Measurements from ENCODE around the gene FAM110D.

Gene FAM110D

GRCh38 chr1:26158908-26159742, at the start of gene FAM110D:
FAM110D (plus strand) TSS chr1:26159079; CDS start chr1:26161292, 2,213 bp downstream.
- H3F3A ChIP-seq (ENCODE audit: insufficient read depth, low read length) = no peaks in the 10 kb centered on the region
- H3K27ac ChIP-seq (ENCODE audit: low read depth, low read length, poor library complexity, severe bottlenecking) = no peak within 1 kb of the TSS
- peaks cover 6% of the 10 kb centered on the region for H3K4me1 ChIP-seq (ENCODE audit: insufficient read depth, low read length, severe bottlenecking)
- no peaks in the 10 kb centered on the region for H3K36me3 ChIP-seq (ENCODE audit: insufficient read depth, low read length)
- no peaks in the 10 kb centered on the region for H4K20me1 ChIP-seq (ENCODE audit: insufficient read depth, low read length)
- H3K79me2 ChIP-seq (ENCODE audit: insufficient read depth, low read length) = no peaks in the 10 kb centered on the region
- no peaks in the 10 kb centered on the region for H3K9me3 ChIP-seq (ENCODE audit: low read length)
- peaks cover 13% of the 10 kb centered on the region; the same call in 1 of the 2 replicates for H3K27me3 ChIP-seq (ENCODE audit: insufficient read depth, low read length)
- no peaks in the 10 kb centered on the region for H3K9me2 ChIP-seq (ENCODE audit: low read depth, low read length)
- H2AFZ ChIP-seq (ENCODE audit: low read length) = no peak within 1 kb of the TSS
- H3K4me2 ChIP-seq (ENCODE audit: low read length) = no peak within 1 kb of the TSS
- no peak for TF ChIP-seq CTCF (IDR thresholded peaks at IDR 0.05; ENCODE audit: low read length)
- TF ChIP-seq EZH2 (IDR thresholded peaks at IDR 0.05; ENCODE audit: borderline replicate concordance, low read length) = no peak
- no peak within 1 kb of the TSS for H3K4me3 ChIP-seq (ENCODE audit: low read depth, low read length, poor library complexity, severe bottlenecking)
- no peak within 1 kb of the TSS for H3K9ac ChIP-seq (ENCODE audit: low read length)

- no peak overlapping the region for H3K9ac ChIP-seq (ENCODE audit: low read length)
- H3K36me3 ChIP-seq (ENCODE audit: insufficient read depth, low read length) = peaks cover 9% of the 10 kb centered on the region; the same call in 1 of the 2 replicates
- H3K9me2 ChIP-seq (ENCODE audit: low read depth, low read length) = no peaks in the 10 kb centered on the region
- no peak overlapping the region for H3K27ac ChIP-seq (ENCODE audit: low read depth, low read length, poor library complexity, severe bottlenecking)
- no peaks in the 10 kb centered on the region for H3K9me3 ChIP-seq (ENCODE audit: low read length)
- H3F3A ChIP-seq (ENCODE audit: insufficient read depth, low read length) = no peaks in the 10 kb centered on the region
- H2AFZ ChIP-seq (ENCODE audit: low read length) = no peak overlapping the region
- no peak overlapping the region for H3K4me3 ChIP-seq (ENCODE audit: low read depth, low read length, poor library complexity, severe bottlenecking)
- H4K20me1 ChIP-seq (ENCODE audit: insufficient read depth, low read length) = no peaks in the 10 kb centered on the region
- no peak for TF ChIP-seq CTCF (IDR thresholded peaks at IDR 0.05; ENCODE audit: low read length)
- no peak for TF ChIP-seq EZH2 (IDR thresholded peaks at IDR 0.05; ENCODE audit: borderline replicate concordance, low read length)
- H3K4me2 ChIP-seq (ENCODE audit: low read length) = no peak overlapping the region
- H3K27me3 ChIP-seq (ENCODE audit: insufficient read depth, low read length) = peaks cover 3% of the 10 kb centered on the region; the same call in 1 of the 2 replicates
- H3K4me1 ChIP-seq (ENCODE audit: insufficient read depth, low read length, severe bottlenecking) = peaks cover 32% of the 10 kb centered on the region
- H3K79me2 ChIP-seq (ENCODE audit: insufficient read depth, low read length) = no peaks in the 10 kb centered on the region
Measured at GRCh38 chr1:26109229-26110164, 49.4 kb upstream of the FAM110D start.

- no peaks in the 10 kb centered on the region for H3K9me2 ChIP-seq (ENCODE audit: low read depth, low read length)
- no peak overlapping the region for H2AFZ ChIP-seq (ENCODE audit: low read length)
- H3F3A ChIP-seq (ENCODE audit: insufficient read depth, low read length) = no peaks in the 10 kb centered on the region
- peak overlapping the region; percentile 83 for H3K4me2 ChIP-seq (ENCODE audit: low read length)
- peaks cover 20% of the 10 kb centered on the region; the same call in 1 of the 2 replicates for H3K36me3 ChIP-seq (ENCODE audit: insufficient read depth, low read length)
- peak overlapping the region; percentile 75 for H3K4me3 ChIP-seq (ENCODE audit: low read depth, low read length, poor library complexity, severe bottlenecking)
- TF ChIP-seq EZH2 (IDR thresholded peaks at IDR 0.05; ENCODE audit: borderline replicate concordance, low read length) (no peak), CTCF (IDR thresholded peaks at IDR 0.05; ENCODE audit: low read length) (no peak)
- no peak overlapping the region for H3K27ac ChIP-seq (ENCODE audit: low read depth, low read length, poor library complexity, severe bottlenecking)
- H3K27me3 ChIP-seq (ENCODE audit: insufficient read depth, low read length) = peaks cover 3% of the 10 kb centered on the region; the same call in 1 of the 2 replicates
- H3K4me1 ChIP-seq (ENCODE audit: insufficient read depth, low read length, severe bottlenecking) = peaks cover 35% of the 10 kb centered on the region
- no peaks in the 10 kb centered on the region for H4K20me1 ChIP-seq (ENCODE audit: insufficient read depth, low read length)
- H3K9ac ChIP-seq (ENCODE audit: low read length) = peak overlapping the region; percentile 84
- H3K9me3 ChIP-seq (ENCODE audit: low read length) = no peaks in the 10 kb centered on the region
- no peaks in the 10 kb centered on the region for H3K79me2 ChIP-seq (ENCODE audit: insufficient read depth, low read length)
Measured at GRCh38 chr1:26110731-26111529, 47.9 kb upstream of the FAM110D start.
